ENCODE results near the gene DNASE1.
A peak's percentile ranks its signal among the peaks of the same experiment; 100 is the strongest.
"Not testable (repeated sequence)": the region's sequence is repeated elsewhere in the genome, so short reads cannot be mapped to it uniquely, and the experiment has no call there.

DNASE1 gene, protein sequence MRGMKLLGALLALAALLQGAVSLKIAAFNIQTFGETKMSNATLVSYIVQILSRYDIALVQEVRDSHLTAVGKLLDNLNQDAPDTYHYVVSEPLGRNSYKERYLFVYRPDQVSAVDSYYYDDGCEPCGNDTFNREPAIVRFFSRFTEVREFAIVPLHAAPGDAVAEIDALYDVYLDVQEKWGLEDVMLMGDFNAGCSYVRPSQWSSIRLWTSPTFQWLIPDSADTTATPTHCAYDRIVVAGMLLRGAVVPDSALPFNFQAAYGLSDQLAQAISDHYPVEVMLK

DNA sequence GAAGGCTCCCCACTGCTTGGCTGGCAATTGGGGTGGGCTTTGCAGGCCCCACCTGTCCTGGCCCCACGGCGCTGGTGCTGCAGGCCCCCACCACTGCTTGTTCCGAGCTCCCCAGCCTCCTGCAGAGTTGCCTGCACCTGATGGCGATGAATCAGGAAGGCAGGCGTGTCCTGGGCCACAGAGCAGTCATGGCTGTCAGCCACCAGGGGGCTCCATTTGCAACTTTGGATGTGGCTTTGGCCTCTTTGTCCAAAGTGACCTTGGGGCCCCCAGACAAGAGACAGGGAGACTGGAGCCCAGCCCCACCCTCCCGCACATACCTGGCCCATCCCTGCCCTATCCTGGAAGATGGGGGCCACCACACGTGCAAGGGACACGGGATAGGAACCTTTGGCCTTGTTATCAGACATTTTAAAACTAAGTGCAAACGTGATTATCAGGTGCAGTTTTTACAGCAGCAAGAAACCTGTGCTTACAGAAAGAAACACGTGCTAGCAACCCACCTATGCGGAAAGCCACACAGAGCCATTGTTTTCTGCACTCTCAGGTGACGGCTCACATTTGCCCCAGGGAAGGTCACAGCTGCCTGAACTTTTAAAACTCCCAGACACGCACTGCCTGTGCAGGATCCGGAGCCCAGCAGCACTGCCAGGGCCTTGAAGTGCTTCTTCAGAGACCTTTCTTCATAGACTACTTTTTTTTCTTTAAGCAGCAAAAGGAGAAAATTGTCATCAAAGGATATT, at the start of gene DNASE1:
Gene DNASE1, plus strand, starts transcription at position 443 of the 743 bp plus-strand sequence. CDS start 683 bp downstream, outside the sequence.
- no peak within 1 kb of the TSS for H3K4me3 ChIP-seq (ENCODE audit: low read depth, low read length)
- peak; percentile 48 for DNase-seq (ENCODE audit: low read depth, low spot score)
- in situ Hi-C loops (cut with HindIII; ENCODE audit: low sequenced_read_pairs) = no loop called here
- TF ChIP-seq, protein P1, sequence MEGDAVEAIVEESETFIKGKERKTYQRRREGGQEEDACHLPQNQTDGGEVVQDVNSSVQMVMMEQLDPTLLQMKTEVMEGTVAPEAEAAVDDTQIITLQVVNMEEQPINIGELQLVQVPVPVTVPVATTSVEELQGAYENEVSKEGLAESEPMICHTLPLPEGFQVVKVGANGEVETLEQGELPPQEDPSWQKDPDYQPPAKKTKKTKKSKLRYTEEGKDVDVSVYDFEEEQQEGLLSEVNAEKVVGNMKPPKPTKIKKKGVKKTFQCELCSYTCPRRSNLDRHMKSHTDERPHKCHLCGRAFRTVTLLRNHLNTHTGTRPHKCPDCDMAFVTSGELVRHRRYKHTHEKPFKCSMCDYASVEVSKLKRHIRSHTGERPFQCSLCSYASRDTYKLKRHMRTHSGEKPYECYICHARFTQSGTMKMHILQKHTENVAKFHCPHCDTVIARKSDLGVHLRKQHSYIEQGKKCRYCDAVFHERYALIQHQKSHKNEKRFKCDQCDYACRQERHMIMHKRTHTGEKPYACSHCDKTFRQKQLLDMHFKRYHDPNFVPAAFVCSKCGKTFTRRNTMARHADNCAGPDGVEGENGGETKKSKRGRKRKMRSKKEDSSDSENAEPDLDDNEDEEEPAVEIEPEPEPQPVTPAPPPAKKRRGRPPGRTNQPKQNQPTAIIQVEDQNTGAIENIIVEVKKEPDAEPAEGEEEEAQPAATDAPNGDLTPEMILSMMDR (IDR thresholded peaks at IDR 0.05; ENCODE audit: low read depth, low read length) = peak; percentile 77

DNA sequence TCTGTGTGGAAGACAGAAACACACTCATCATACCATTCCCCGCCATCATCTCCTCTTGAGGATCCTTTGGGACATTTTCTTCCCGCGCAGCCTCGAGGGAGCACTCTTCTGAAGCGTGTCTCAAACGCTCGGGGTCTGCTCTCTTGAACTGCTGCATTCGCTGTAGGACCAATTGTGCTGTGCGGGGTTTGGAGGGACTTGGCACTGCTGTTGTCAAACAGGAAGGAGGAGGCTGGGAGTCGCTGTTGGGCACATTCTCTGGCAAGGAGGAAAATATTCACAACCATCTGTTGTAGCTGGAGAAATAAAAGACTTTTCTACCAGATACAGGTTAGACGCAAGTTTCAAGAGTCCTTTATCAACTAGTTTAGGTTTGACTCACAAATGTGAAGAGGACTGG, 48.0 kb upstream of the DNASE1 start:
- DNase-seq (ENCODE audit: low read depth, low spot score) = no peak
- in situ Hi-C loops (cut with HindIII; ENCODE audit: low sequenced_read_pairs) = no loop called here
- H3K4me3 ChIP-seq (ENCODE audit: low read depth, low read length) = no peak overlapping the region
- TF ChIP-seq, protein P1 (IDR thresholded peaks at IDR 0.05; ENCODE audit: low read depth, low read length) = no peak

DNA sequence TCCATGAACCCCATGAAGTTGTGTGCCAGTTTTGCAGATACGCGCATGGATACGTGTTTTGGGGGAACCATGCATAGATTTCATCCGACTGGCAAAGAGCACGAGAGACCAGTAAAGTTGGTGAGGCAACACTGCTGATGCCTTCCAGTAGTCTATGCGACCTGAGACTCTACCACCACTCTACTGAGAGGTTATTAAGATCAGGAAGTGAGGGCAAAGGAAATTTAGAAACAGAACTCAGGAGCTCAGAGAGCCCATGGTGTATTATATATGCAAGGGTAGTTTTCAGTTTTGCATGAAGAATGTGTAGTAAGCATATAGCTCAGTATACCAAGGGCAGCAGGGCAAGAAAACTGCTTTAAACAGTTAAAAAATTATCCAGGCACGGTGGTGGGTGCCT, 47.3 kb upstream of the DNASE1 start:
- in situ Hi-C loops (cut with HindIII; ENCODE audit: low sequenced_read_pairs) = no loop called here
- TF ChIP-seq, protein P1 (IDR thresholded peaks at IDR 0.05; ENCODE audit: low read depth, low read length) = no peak
- H3K4me3 ChIP-seq (ENCODE audit: low read depth, low read length) = no peak overlapping the region
- DNase-seq (ENCODE audit: low read depth, low spot score) = no peak

DNA sequence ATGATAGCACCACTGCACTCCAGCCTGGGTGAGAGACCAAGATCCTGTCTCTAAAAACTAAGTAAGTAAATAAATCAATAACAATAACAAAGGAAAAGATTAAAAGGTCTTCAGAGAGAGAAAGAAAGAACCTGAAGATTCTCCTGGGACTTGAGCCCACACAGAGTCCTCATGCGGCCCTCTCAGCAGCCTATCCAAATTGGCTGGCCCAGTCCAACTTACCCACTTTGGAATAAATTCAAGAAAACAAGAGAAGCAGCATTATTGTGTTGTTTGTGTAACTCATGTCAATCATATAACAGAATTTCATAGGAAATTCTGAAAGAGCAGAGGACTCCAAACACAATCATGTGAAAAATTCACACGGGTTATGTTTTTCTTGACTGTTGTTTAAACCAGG, 46.9 kb upstream of the DNASE1 start:
- no peak overlapping the region for H3K4me3 ChIP-seq (ENCODE audit: low read depth, low read length)
- TF ChIP-seq, protein P1 (IDR thresholded peaks at IDR 0.05; ENCODE audit: low read depth, low read length) = no peak
- in situ Hi-C loops (cut with HindIII; ENCODE audit: low sequenced_read_pairs) = no loop called here
- DNase-seq (ENCODE audit: low read depth, low spot score) = no peak

DNA sequence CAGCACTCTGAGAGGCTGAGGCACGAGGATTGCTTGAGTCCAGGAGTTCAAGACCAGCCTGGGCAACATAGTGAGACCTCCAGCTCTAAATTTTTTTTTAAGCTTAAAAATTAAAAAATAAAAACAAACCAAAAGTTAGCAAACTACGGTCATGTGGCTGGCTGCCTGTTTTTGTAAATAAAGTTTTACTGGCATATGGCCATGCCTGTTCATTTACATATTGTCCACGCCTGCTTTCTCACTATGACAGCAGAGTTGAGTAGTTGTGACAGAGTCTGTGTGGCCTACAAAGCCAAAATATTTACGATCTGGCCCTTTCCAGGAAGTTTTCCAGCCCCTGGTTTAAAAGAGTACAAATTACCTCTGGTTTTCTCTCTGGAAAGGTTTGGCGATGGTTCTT, 46.4 kb upstream of the DNASE1 start:
- TF ChIP-seq, protein P1 (IDR thresholded peaks at IDR 0.05; ENCODE audit: low read depth, low read length) = no peak
- no peak overlapping the region for H3K4me3 ChIP-seq (ENCODE audit: low read depth, low read length)
- in situ Hi-C loops (cut with HindIII; ENCODE audit: low sequenced_read_pairs) = no loop called here
- DNase-seq (ENCODE audit: low read depth, low spot score) = no peak

DNA sequence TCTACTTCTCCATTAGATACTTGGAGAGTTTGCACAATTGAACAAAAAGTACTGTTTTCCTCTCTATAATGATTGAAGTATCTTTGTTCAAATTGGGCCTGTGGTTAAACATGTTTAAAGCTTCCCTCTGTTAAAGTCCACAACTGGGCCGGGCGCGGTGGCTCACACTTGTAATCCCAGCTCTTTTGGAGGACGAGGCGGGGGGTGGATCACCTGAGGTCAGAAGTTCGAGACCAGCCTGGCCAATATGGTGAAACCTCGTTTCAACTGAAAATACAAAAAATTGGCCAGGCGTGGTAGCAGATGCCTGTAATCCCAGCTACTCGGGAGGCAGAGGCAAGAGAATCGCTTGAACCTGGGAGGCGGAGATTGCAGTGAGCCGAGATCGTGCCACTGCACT, 45.5 kb upstream of the DNASE1 start:
- in situ Hi-C loops (cut with HindIII; ENCODE audit: low sequenced_read_pairs); DNase-seq (ENCODE audit: low read depth, low spot score); H3K4me3 ChIP-seq (ENCODE audit: low read depth, low read length): not testable (repeated sequence)

All from astrocyte of the spinal cord (primary cell).